ENCODE measurements around the gene RASA3. TPM values are rescaled to one million over a fixed set of nuclear protein-coding genes. Genes with fewer than 3 reads are reported as not detected.
"Not testable (repeated sequence)": the region's sequence is repeated elsewhere in the genome, so short reads cannot be mapped to it uniquely, and the experiment has no call there.

RASA3 gene
- total and polyA plus RNA-seq, 11 donors: 4.8 to 24.2 (median 9.7) TPM

DNA sequence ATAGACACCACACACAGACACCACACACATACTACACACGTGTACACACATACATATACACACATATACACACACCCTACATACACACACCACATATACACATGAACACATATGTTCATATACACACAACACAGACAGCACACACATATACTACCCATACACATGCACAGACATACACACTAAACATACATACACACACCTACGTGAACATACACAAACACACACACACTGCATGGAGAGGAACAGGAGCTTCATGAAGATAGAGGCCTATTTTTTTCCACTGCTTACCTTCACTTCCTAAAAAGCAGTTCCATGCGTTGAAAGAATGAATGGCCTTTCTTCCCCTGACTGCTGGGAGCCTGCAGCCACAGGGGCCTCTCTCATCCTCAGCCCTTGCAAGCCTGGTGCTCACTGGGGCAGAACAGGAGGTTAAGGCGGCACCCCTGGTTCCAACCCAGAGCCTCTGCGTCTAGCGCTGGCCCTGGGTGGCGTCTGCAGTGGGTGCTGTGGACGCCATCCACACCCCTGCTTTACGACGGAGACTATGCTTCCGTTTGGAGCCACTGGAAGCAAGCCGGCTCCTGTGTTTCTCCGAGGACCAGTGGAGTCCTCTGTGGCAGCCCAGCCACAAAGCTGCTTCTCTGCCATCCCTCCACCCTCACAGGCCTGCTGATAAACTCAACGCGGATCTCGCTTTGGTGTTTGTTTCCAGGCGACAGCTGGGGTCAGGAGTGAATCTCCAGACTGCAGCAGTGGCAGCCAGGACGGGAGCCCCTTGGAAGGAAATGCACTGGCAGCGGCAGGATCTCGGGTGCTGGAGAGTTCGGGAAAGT, 1.9 kb upstream of the RASA3 start:
- 28 to 44% (median 38%) methylated on average over 19 to 21 of the region's 21 CpGs for WGBS, 4 donors
- Histone ChIP-seq H3K4me1 (peaks cover 0 to 36% (median 26%) of the 10 kb centered on the region in 12 donors), H3K27me3 (no peaks in the 10 kb centered on the region), H3K4me3 (no peak overlapping the region), H3K36me3 (no peaks in the 10 kb centered on the region), H3K27ac (peak overlapping the region in 5 of 12 donors; percentile 21 to 45 (median 30)), H3K9me3 (no peaks in the 10 kb centered on the region)
- DNase-seq (peak in 1 of 5 donors; percentile 23), ATAC-seq (no peak)
- TF ChIP-seq POLR2A (IDR thresholded peaks at IDR 0.05) (no peak), CTCF (IDR thresholded peaks at IDR 0.05) (no peak)
- intact Hi-C loops (cut with DNase I): loop anchor here in 3 of 10 donors (5.0 to 10.0 kb wide), 3 partner anchors 67 to 72 kb away; no protein-coding TSS in a partner anchor

DNA sequence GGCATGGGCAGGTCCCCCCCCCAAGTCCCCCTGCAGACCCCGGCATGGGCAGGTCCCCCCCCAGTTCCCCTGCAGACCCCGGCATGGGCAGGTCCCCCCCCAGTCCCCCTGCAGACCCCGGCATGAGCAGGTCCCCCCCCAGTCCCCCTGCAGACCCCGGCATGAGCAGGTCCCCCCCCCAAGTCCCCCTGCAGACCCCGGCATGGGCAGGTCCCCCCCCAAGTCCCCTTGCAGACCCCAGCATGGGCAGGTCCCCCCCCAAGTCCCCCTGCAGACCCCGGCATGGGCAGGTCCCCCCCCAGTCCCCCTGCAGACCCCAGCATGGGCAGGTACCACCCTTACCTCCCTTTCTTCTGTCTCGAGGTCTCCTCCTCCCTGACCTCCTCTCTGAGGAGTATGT, 1.1 kb upstream of the RASA3 start:
- WGBS, 4 donors: 70 to 82% (median 71%) methylated on average over 1 to 7 of the region's 7 CpGs
- H3K27me3 ChIP-seq, ATAC-seq, DNase-seq, H3K36me3 ChIP-seq, H3K27ac ChIP-seq, H3K4me3 ChIP-seq, H3K9me3 ChIP-seq: not testable (repeated sequence)
- H3K4me1 ChIP-seq: peaks cover 0 to 43% (median 30%) of the 10 kb centered on the region in 12 donors
- intact Hi-C loops (cut with DNase I): loop anchor here in 3 of 10 donors (5.0 to 10.0 kb wide), 3 partner anchors 66 to 71 kb away; no protein-coding TSS in a partner anchor

GRCh38 chr13:114133126-114133525, 703 bp upstream of the RASA3 start:
- H3K27ac ChIP-seq, H3K36me3 ChIP-seq, DNase-seq, H3K9me3 ChIP-seq, H3K27me3 ChIP-seq, ATAC-seq: not testable (repeated sequence)
- Histone ChIP-seq H3K4me3 (peak overlapping the region in 1 of 12 donors; percentile 86), H3K4me1 (peaks cover 0 to 47% (median 34%) of the 10 kb centered on the region in 12 donors)
- WGBS, 4 donors: 45 to 47% methylated on average over 6 to 8 of the region's 9 CpGs; no CpG with 5 or more reads in 2 of the 4 donors
- intact Hi-C loops (cut with DNase I): loop anchor here in 3 of 10 donors (5.0 to 10.0 kb wide), 3 partner anchors 66 to 71 kb away; no protein-coding TSS in a partner anchor

GRCh38 chr13:114131583-114132418, 622 bp downstream of the RASA3 start:
- Histone ChIP-seq H3K4me1 (peaks cover 0 to 61% (median 45%) of the 10 kb centered on the region in 12 donors), H3K27ac (peak overlapping the region; percentile 39 to 94 (median 77)), H3K27me3 (no peaks in the 10 kb centered on the region), H3K36me3 (no peaks in the 10 kb centered on the region), H3K4me3 (peak overlapping the region; percentile 71 to 99 (median 88)), H3K9me3 (no peaks in the 10 kb centered on the region)
- 0 to 1% (median 1%) methylated on average over 48 to 95 of the region's 95 CpGs for WGBS, 4 donors
- ATAC-seq: peak in 2 of 4 donors; percentile 6 to 15
- DNase-seq: peak in 1 of 5 donors; percentile 39
- intact Hi-C loops (cut with DNase I): loop anchor here in 4 of 10 donors (2.0 to 10.0 kb wide), 4 partner anchors 64 to 181 kb away; no protein-coding TSS in a partner anchor
- TF ChIP-seq CTCF (IDR thresholded peaks at IDR 0.05) (no peak), POLR2A (IDR thresholded peaks at IDR 0.05) (no peak)
